ENCODE measurements around the gene FOSB. TPM values are rescaled to one million over a fixed set of nuclear protein-coding genes. Genes with fewer than 3 reads are reported as not detected.

Gene FOSB
- total and polyA plus RNA-seq, 7 donors = 1.1 to 28.1 (median 11.0) TPM

DNA sequence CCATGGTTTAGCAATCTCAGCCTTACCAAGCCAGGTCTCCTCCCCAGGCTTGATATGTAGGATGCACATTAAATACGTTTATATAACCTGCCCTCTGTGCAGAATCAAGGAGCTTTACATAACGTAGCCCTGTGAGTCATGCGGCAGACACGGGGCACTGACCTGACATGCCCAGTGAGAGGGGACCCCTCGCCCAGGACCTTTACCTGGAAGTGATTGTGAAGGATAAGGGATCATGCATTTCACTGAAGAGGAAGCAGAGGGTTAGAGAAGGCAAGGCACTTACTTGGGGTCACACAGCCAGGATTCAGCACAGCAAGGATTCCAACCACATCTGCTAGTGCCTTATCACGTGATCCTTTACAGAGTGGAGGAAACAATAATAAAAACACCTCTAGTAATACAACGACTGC lies 18.9 kb upstream of the FOSB start:
- H3K4me1 ChIP-seq = peaks cover 0 to 41% (median 37%) of the 10 kb centered on the region in 4 donors
- H3K27ac ChIP-seq = peak overlapping the region in 2 of 4 donors; percentile 84 to 87

DNA sequence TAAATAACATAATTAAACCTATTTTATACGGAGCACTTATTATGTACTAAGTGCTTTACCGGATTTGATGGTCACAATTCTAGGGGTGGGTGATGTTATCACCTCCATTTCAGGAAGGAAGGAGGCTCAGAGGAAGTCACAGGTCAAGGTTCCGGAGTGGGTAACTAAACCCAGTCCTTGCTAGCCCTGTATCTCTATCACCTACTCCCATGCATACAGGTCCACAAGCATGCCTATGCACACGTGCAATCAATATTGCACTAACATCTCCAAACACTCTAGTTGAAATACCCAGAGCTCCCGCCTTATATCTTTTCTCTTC lies 17.8 kb upstream of the FOSB start:
- DNase-seq = no peak
- whole genome bisulfite sequencing, 2 donors = 11 to 21% methylated on average over 5 of the region's 5 CpGs
- TF ChIP-seq POLR2A (IDR thresholded peaks at IDR 0.05) = no peak
- TF ChIP-seq, protein P1, sequence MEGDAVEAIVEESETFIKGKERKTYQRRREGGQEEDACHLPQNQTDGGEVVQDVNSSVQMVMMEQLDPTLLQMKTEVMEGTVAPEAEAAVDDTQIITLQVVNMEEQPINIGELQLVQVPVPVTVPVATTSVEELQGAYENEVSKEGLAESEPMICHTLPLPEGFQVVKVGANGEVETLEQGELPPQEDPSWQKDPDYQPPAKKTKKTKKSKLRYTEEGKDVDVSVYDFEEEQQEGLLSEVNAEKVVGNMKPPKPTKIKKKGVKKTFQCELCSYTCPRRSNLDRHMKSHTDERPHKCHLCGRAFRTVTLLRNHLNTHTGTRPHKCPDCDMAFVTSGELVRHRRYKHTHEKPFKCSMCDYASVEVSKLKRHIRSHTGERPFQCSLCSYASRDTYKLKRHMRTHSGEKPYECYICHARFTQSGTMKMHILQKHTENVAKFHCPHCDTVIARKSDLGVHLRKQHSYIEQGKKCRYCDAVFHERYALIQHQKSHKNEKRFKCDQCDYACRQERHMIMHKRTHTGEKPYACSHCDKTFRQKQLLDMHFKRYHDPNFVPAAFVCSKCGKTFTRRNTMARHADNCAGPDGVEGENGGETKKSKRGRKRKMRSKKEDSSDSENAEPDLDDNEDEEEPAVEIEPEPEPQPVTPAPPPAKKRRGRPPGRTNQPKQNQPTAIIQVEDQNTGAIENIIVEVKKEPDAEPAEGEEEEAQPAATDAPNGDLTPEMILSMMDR (IDR thresholded peaks at IDR 0.05) = peak in 1 of 4 experiments; percentile 4
- Histone ChIP-seq H3K4me3 (peak overlapping the region; percentile 45 to 73 (median 59)), H3K9me3 (no peaks in the 10 kb centered on the region), H3K27me3 (no peaks in the 10 kb centered on the region), H3K4me1 (peaks cover 0 to 43% (median 36%) of the 10 kb centered on the region in 4 donors), H3K36me3 (no peaks in the 10 kb centered on the region), H3K27ac (peak overlapping the region; percentile 84 to 87 (median 86))
- intact Hi-C loops (cut with DNase I) = no loop called here

More for the DNA sequence above, 18.9 kb upstream of the FOSB start:
- 20 to 67% methylated on average over 7 of the region's 7 CpGs for WGBS, 2 donors
- no peaks in the 10 kb centered on the region for H3K27me3 ChIP-seq
- H3K4me3 ChIP-seq = no peak overlapping the region
- TF ChIP-seq POLR2AphosphoS5 (IDR thresholded peaks at IDR 0.05) = no peak
- TF ChIP-seq EP300 (IDR thresholded peaks at IDR 0.05) = no peak
- TF ChIP-seq, protein P1 (IDR thresholded peaks at IDR 0.05) = no peak
- no peak for TF ChIP-seq POLR2A (IDR thresholded peaks at IDR 0.05)
- H3K36me3 ChIP-seq = no peaks in the 10 kb centered on the region
- DNase-seq = no peak
- intact Hi-C loops (cut with DNase I) = no loop called here
- no peaks in the 10 kb centered on the region for H3K9me3 ChIP-seq

DNA sequence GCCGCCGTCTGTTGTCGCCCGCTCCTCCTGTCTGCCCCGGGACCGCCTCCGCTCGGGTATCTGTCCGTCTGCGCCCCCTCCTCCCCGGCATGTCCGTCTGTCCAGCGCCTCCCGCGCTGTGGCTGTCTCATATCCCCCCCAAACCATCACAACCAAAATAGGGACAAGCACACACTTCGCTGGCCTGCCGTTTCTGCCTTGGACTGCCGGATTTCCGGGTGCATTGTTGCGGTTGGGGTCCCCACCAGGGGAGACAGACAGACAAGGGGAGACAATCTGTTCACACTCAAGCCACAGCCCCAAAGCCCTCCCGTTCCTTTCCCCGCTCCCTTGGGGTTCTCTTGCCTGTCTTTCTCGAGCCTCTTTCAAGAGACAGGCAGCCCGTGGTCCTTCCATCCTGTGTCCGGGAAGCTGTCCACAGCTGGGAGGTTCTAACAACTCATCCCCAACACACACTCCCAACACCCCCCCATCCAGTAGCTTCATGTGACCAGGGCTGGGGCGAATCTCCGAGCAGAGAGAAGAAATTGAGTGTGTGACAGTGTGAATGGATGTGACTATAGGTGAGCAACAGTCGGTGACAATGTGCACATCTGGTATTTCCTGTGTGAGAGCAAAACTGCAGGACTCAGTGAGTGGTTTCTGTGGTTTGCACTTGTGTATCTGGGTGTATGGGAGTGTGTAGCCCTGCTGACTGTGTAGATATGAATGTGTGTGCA lies 16.5 kb upstream of the FOSB start:
- H3K4me3 ChIP-seq = peak overlapping the region; percentile 45 to 73 (median 59)
- H3K36me3 ChIP-seq = no peaks in the 10 kb centered on the region
- peak; percentile 83 for DNase-seq
- peaks cover 0 to 54% (median 47%) of the 10 kb centered on the region in 4 donors for H3K4me1 ChIP-seq
- peak overlapping the region; percentile 84 to 87 (median 86) for H3K27ac ChIP-seq
- 3 to 4% methylated on average over 28 of the region's 28 CpGs for WGBS, 2 donors
- H3K9me3 ChIP-seq = no peaks in the 10 kb centered on the region
- H3K27me3 ChIP-seq = no peaks in the 10 kb centered on the region
- intact Hi-C loops (cut with DNase I) = no loop called here
- TF ChIP-seq POLR2AphosphoS5 (IDR thresholded peaks at IDR 0.05) (peak in 2 of 4 donors; percentile 2 to 51), EP300 (IDR thresholded peaks at IDR 0.05) (no peak), POLR2A (IDR thresholded peaks at IDR 0.05) (peak in 1 of 2 donors; percentile 9)
- TF ChIP-seq, protein P1 (IDR thresholded peaks at IDR 0.05) = no peak

DNA sequence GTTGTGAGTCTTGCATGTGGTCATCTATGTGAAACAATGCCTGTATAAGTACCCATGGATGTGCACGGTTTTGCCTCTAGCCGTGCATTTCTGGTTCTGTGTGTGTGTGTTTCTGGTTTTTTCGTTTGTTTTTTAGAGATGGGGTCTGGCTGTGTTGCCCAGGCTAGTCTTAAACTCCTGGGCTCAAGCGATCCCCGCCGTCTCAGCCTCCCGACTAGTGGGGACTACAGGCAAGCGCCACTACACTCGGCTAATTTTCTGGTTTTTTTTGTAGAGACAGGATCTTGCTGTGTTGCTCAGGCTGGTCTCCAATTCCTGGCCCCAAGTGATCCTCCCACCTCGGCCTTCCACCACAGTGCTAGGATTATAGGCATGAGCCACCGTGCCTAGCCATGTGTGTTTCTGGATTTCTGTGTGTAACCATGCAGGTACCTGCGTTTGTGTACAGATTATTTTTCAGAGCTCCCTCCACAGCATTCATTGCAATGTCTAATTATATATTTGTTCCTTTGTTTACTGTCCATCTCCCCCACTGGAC lies 15.9 kb upstream of the FOSB start:
- 79 to 81% methylated on average over 12 of the region's 12 CpGs for WGBS, 2 donors
- no peak overlapping the region for H3K4me3 ChIP-seq
- no peaks in the 10 kb centered on the region for H3K36me3 ChIP-seq
- H3K27ac ChIP-seq = peak overlapping the region in 3 of 4 donors; percentile 84 to 87 (median 85)
- intact Hi-C loops (cut with DNase I) = no loop called here
- no peaks in the 10 kb centered on the region for H3K9me3 ChIP-seq
- H3K4me1 ChIP-seq = peaks cover 0 to 58% (median 49%) of the 10 kb centered on the region in 4 donors
- no peak for TF ChIP-seq POLR2AphosphoS5 (IDR thresholded peaks at IDR 0.05)
- TF ChIP-seq, protein P1 (IDR thresholded peaks at IDR 0.05) = no peak
- TF ChIP-seq EP300 (IDR thresholded peaks at IDR 0.05) = no peak
- TF ChIP-seq POLR2A (IDR thresholded peaks at IDR 0.05) = no peak
- no peak for DNase-seq
- H3K27me3 ChIP-seq = no peaks in the 10 kb centered on the region

Measured in sigmoid colon (tissue), 7 donors.